K562 (cell line): ENCODE measurements around the gene ANKRD33. TPM values are rescaled to one million over a fixed set of nuclear protein-coding genes. Genes with fewer than 3 reads are reported as not detected.
A peak's percentile ranks its signal among the peaks of the same experiment; 100 is the strongest.

ENCODE experiments used
- ATAC-seq: fragments of 200-7000 bp; cut with Tn5 transposase; 3 replicates; pipeline ENCODE4 v1.9.1; 2020; ENCODE audit warnings: moderate library complexity
- BruUV-seq: library from RNA; stranded (reverse); fragments of 400-500 nt; replicated peaks from 2 replicates; lab custom pipeline; 2021; lab: Mats Ljungman, UMichigan
- CTCF ChIA-PET: fragments of 300-600 bp; formaldehyde crosslinking; extraction: SDS; loops from one replicate; lab custom pipeline; 2021; ENCODE audit warnings: low intra/inter-chr PET ratio; lab: Yijun Ruan, JAX
- POLR2A ChIA-PET: fragments of 300-600, 350-650 bp; sonication (Branson Sonifier 250); formaldehyde crosslinking; extraction: SDS; loops from one replicate; lab custom pipeline; 2021; ENCODE audit warnings: antibody characterized with exemption, inconsistent platforms; lab: Yijun Ruan, JAX
- DNase-seq, 4 experiments: peaks; one replicate each; pipeline versions ENCODE4 v3.0.0 to v3.0.0-alpha.2; 2011 to 2018; ENCODE audit warnings: low spot score in 3 of 4, mixed read lengths in 3 of 4; ENCODE audit errors: extremely low read depth in 1 of 4
- FAIRE-seq: peaks from 2 replicates; lab custom pipeline; 2011; peaks lifted over from hg19 to GRCh38; lab: Jason Lieb, UNC
- H2AFZ ChIP-seq: 2 replicates; pipeline ENCODE4 v1.6.0; 2011; ENCODE audit warnings: low read depth, low read length, control low read depth, inconsistent platforms
- H3K27ac ChIP-seq: fragments of 200-600 bp; 3 replicates; pipeline ENCODE4 v1.8.0; 2011; ENCODE audit warnings: low read depth, mild to moderate bottlenecking, control low read depth, inconsistent platforms, low read length, moderate library complexity, mixed read lengths; ENCODE audit errors: extremely low read depth
- H3K27me3 ChIP-seq, 2 experiments: fragments of 300-600 bp in 1 of 2; 2 replicates in 1 of 2; 3 replicates in 1 of 2; pipeline versions ENCODE4 v1.6.0 to v1.8.0; 2011; ENCODE audit warnings: inconsistent platforms in 2 of 2, low read length in 2 of 2, mild to moderate bottlenecking in 1 of 2, mixed read lengths in 1 of 2, moderate library complexity in 1 of 2; ENCODE audit not compliant: control insufficient read depth in 2 of 2, insufficient read depth in 2 of 2
- H3K36me3 ChIP-seq: fragments of 300-600 bp; 3 replicates; pipeline ENCODE4 v1.8.0; 2011; ENCODE audit warnings: mild to moderate bottlenecking, low read length, inconsistent platforms; ENCODE audit not compliant: control insufficient read depth, insufficient read depth
- H3K4me1 ChIP-seq, 2 experiments: fragments of 200-600 bp in 1 of 2; replicated peaks in 1 of 2; 2 replicates in 1 of 2; 3 replicates in 1 of 2; pipeline versions ENCODE4 v1.5.1 to v1.8.0; 2011; ENCODE audit warnings: inconsistent platforms in 2 of 2, low read length in 2 of 2, mild to moderate bottlenecking in 1 of 2, mixed read lengths in 1 of 2, moderate library complexity in 1 of 2; ENCODE audit not compliant: control insufficient read depth in 2 of 2, insufficient read depth in 2 of 2
- H3K4me2 ChIP-seq: 2 replicates; pipeline ENCODE4 v1.6.1; 2011; ENCODE audit warnings: low read length, control low read depth, inconsistent platforms, mixed read lengths; ENCODE audit not compliant: insufficient read depth
- H3K4me3 ChIP-seq: fragments of 200-600 bp; sonication (generic), shearing (Covaris generic); 2 replicates; pipeline ENCODE4 v1.5.1; 2016; ENCODE audit warnings: control low read depth, inconsistent platforms
- H3K79me2 ChIP-seq: fragments of 200-600 bp; 3 replicates; pipeline ENCODE4 v1.8.0; 2011; ENCODE audit warnings: low read length, inconsistent platforms; ENCODE audit not compliant: control insufficient read depth, insufficient read depth
- H3K9ac ChIP-seq, 2 experiments: 2 replicates each; pipeline versions ENCODE4 v1.6.0 to v1.6.1; 2011; ENCODE audit warnings: low read depth in 2 of 2, low read length in 2 of 2, control low read depth in 1 of 2, inconsistent platforms in 1 of 2, mild to moderate bottlenecking in 1 of 2, mixed read lengths in 1 of 2; ENCODE audit not compliant: insufficient read depth in 1 of 2
- H3K9me1 ChIP-seq: one replicate; pipeline ENCODE4 v1.6.0; 2011; ENCODE audit warnings: inconsistent platforms, mild to moderate bottlenecking, low read length, moderate library complexity; ENCODE audit not compliant: control insufficient read depth, insufficient read depth
- H3K9me3 ChIP-seq: replicated peaks from 2 replicates; pipeline ENCODE4 v1.5.1; 2011; ENCODE audit warnings: low read depth, low read length, inconsistent platforms; ENCODE audit not compliant: control insufficient read depth, insufficient read depth
- H4K20me1 ChIP-seq: replicated peaks from 2 replicates; pipeline ENCODE4 v1.6.1; 2011; ENCODE audit warnings: low read length, inconsistent platforms, mixed read lengths; ENCODE audit not compliant: control insufficient read depth, insufficient read depth
- BDP1 ChIP-seq: IDR thresholded peaks from 3 replicates; pipeline ENCODE4 v1.6.1; 2011; ENCODE audit not compliant: insufficient read length, insufficient read depth
- ZNF3 ChIP-seq: fragments of 250-450 bp; sonication (Bioruptor Pico); IDR thresholded peaks from 2 replicates; pipeline ENCODE4 v1.5.0; 2021; ENCODE audit warnings: mild to moderate bottlenecking, moderate library complexity
- ZNF444 ChIP-seq: fragments of 250-450 bp; sonication (Bioruptor Pico); IDR thresholded peaks from 2 replicates; pipeline ENCODE4 v1.4.0; 2020; ENCODE audit warnings: mild to moderate bottlenecking, moderate library complexity
- in situ Hi-C: fragments of 300-500 bp; cut with MboI; formaldehyde crosslinking; loops from 4 replicates; pipeline ENCODE4 v1.15.0; 2018; ENCODE audit warnings: inconsistent platforms, mixed read lengths
- intact Hi-C: fragments of 100-400 bp; cut with micrococcal nuclease; formaldehyde crosslinking; loops from 2 replicates; pipeline ENCODE4 v1.14.2; 2022
- polyA plus RNA-seq, 8 experiments: library from polyadenylated mRNA; depleted of rRNA in 4 of 8; stranded (reverse) in 5 of 8; unstranded in 3 of 8; fragments of >200 nt; fragmentation: Nextera tagmentation in 2 of 8; fragmentation: Illumina TruSeq in 1 of 8; extraction: Ambion mirVana in 2 of 8; extraction: Trizol in 1 of 8; gene quantifications; 2 replicates each; pipeline versions ENCODE4 v1.2.1 to v1.2.3, GENCODE V29; 2011 to 2014; ENCODE audit warnings: inconsistent platforms in 1 of 8, missing spikeins in 1 of 8
- total RNA-seq, 7 experiments: library from RNA; depleted of rRNA in 6 of 7; stranded (reverse); fragments of >200 nt in 6 of 7; fragmentation: Illumina TruSeq in 2 of 7; extraction: Trizol in 2 of 7; gene quantifications; 2 replicates each; pipeline versions ENCODE4 v1.2.1 to v1.2.3, GENCODE V29; 2011 to 2021; ENCODE audit warnings: low replicate concordance in 1 of 7
- TF ChIP-seq, protein P1 (sequence below): fragments of 250-450 bp; sonication (Bioruptor Pico); IDR thresholded peaks from 2 replicates; pipeline ENCODE4 v1.5.0; 2022; ENCODE audit warnings: mild to moderate bottlenecking
- TF ChIP-seq, protein P2 (sequence below): fragments of 200-800 bp; sonication (Bioruptor generic); IDR thresholded peaks from 2 replicates; pipeline ENCODE4 v1.6.1; 2016; ENCODE audit warnings: missing genetic modification characterization, missing compliant biosample characterization
- TF ChIP-seq, protein P3 (sequence below): fragments of 450-650 bp; formaldehyde crosslinking; IDR thresholded peaks from 2 replicates; pipeline ENCODE4 v1.4.0; 2020; ENCODE audit warnings: mild to moderate bottlenecking, moderate library complexity
- TF ChIP-seq, protein P4 (sequence below), 3 experiments: IDR thresholded peaks in 2 of 3; conservative IDR thresholded peaks in 1 of 3; 2 replicates each; pipeline ENCODE4 v1.5.1; 2011 to 2012; ENCODE audit warnings: low read length in 3 of 3, mild to moderate bottlenecking in 3 of 3, control low read depth in 2 of 3, improper control_type of control experiment in 1 of 3, inconsistent platforms in 1 of 3, low read depth in 1 of 3, mixed read lengths in 1 of 3, moderate library complexity in 1 of 3; ENCODE audit not compliant: insufficient read depth in 2 of 3

The ANKRD33 gene
- total and polyA plus RNA-seq, 9 of the 15 experiments (the other 6 are each of a cell fraction or from before 2014, with no cell fraction given), result 0.04 to 0.11 (median 0.07) TPM; not detected in 4

DNA sequence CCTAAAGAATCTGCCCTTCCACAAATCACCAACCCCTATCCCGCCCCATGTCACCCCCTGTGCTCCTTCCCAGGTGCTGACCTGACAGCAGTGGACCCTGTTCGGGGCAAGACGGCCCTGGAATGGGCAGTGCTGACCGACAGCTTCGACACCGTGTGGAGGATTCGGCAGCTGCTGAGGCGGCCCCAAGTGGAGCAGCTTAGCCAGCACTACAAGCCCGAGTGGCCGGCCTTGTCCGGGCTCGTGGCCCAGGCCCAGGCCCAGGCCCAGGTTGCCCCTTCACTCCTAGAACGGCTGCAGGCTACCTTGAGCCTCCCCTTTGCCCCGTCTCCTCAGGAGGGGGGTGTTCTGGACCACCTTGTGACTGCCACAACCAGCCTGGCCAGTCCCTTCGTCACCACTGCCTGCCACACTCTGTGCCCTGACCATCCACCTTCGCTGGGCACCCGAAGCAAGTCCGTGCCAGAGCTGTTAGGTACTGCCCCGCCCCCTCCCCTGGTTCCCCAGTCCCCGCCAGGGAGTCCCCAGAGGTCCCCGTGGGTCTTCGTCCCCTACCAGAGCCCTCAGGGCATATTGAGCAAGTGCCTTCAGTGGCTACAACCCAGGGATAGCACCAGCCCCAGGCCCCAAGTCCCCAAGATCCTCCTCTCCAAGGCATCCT is 2.7 kb downstream of the ANKRD33 start (continued):
- TF ChIP-seq, protein P1, sequence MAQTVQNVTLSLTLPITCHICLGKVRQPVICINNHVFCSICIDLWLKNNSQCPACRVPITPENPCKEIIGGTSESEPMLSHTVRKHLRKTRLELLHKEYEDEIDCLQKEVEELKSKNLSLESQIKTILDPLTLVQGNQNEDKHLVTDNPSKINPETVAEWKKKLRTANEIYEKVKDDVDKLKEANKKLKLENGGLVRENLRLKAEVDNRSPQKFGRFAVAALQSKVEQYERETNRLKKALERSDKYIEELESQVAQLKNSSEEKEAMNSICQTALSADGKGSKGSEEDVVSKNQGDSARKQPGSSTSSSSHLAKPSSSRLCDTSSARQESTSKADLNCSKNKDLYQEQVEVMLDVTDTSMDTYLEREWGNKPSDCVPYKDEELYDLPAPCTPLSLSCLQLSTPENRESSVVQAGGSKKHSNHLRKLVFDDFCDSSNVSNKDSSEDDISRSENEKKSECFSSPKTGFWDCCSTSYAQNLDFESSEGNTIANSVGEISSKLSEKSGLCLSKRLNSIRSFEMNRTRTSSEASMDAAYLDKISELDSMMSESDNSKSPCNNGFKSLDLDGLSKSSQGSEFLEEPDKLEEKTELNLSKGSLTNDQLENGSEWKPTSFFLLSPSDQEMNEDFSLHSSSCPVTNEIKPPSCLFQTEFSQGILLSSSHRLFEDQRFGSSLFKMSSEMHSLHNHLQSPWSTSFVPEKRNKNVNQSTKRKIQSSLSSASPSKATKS (CRISPR knock-in tag), result no peak
- TF ChIP-seq ZNF444 (CRISPR knock-in tag), result no peak
- TF ChIP-seq BDP1, result no peak

DNA sequence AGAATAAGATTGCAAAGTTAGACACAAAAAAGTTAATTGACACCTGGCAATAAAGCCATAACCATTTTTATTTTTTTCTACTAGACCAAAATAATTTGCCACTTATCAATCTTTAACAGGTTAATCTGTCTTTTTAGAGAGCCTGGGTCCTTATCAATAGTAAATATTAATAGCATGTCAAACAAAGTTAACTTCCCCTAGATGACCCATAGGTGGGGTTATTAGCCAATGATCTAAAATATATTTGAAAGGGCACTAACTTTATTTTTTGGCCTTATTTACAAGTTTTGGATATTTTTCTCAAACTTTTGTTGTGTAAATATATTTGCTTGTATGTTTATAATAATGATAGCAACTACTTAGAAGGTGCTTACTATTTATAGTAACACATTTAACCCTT is 3.9 kb downstream of the ANKRD33 start:
- Histone ChIP-seq H3K9me3 (no peaks in the 10 kb centered on the region), H3K9ac (no peak overlapping the region), H2AFZ (no peak overlapping the region), H3K79me2 (no peaks in the 10 kb centered on the region), H3K4me2 (no peak overlapping the region), H3K36me3 (no peaks in the 10 kb centered on the region), H4K20me1 (no peaks in the 10 kb centered on the region), H3K27me3 (no peaks in the 10 kb centered on the region), H3K9me1 (no peaks in the 10 kb centered on the region), H3K27ac (no peak overlapping the region), H3K4me3 (no peak overlapping the region), H3K4me1 (peaks cover 2 to 33% of the 10 kb centered on the region in 2 experiments; a peak in 3 of 5 replicates)
- peak; percentile 6 for FAIRE-seq
- DNase-seq, result peak in 2 of 4 experiments; percentile 51 to 63
- no peak for ATAC-seq
- CTCF ChIA-PET, result interaction anchor here (0.7 to 1.7 kb wide), 4 partner anchors 18 to 132 kb away, joined by 4 to 7 read pairs (median 6); no protein-coding TSS in a partner anchor
- no TSS peak for BruUV-seq
- POLR2A ChIA-PET, result interaction anchor here (0.7 kb wide), 1 partner anchor 14 kb away, joined by 3 read pairs; no protein-coding TSS in a partner anchor
- intact Hi-C loops (no loop called here), in situ Hi-C loops (loop anchor here (5.0 kb wide), 1 partner anchor 85 kb away; no protein-coding TSS in a partner anchor)
- TF ChIP-seq, protein P2, sequence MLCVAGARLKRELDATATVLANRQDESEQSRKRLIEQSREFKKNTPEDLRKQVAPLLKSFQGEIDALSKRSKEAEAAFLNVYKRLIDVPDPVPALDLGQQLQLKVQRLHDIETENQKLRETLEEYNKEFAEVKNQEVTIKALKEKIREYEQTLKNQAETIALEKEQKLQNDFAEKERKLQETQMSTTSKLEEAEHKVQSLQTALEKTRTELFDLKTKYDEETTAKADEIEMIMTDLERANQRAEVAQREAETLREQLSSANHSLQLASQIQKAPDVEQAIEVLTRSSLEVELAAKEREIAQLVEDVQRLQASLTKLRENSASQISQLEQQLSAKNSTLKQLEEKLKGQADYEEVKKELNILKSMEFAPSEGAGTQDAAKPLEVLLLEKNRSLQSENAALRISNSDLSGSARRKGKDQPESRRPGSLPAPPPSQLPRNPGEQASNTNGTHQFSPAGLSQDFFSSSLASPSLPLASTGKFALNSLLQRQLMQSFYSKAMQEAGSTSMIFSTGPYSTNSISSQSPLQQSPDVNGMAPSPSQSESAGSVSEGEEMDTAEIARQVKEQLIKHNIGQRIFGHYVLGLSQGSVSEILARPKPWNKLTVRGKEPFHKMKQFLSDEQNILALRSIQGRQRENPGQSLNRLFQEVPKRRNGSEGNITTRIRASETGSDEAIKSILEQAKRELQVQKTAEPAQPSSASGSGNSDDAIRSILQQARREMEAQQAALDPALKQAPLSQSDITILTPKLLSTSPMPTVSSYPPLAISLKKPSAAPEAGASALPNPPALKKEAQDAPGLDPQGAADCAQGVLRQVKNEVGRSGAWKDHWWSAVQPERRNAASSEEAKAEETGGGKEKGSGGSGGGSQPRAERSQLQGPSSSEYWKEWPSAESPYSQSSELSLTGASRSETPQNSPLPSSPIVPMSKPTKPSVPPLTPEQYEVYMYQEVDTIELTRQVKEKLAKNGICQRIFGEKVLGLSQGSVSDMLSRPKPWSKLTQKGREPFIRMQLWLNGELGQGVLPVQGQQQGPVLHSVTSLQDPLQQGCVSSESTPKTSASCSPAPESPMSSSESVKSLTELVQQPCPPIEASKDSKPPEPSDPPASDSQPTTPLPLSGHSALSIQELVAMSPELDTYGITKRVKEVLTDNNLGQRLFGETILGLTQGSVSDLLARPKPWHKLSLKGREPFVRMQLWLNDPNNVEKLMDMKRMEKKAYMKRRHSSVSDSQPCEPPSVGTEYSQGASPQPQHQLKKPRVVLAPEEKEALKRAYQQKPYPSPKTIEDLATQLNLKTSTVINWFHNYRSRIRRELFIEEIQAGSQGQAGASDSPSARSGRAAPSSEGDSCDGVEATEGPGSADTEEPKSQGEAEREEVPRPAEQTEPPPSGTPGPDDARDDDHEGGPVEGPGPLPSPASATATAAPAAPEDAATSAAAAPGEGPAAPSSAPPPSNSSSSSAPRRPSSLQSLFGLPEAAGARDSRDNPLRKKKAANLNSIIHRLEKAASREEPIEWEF (CRISPR knock-in tag), result peak; percentile 86
- TF ChIP-seq, protein P3, sequence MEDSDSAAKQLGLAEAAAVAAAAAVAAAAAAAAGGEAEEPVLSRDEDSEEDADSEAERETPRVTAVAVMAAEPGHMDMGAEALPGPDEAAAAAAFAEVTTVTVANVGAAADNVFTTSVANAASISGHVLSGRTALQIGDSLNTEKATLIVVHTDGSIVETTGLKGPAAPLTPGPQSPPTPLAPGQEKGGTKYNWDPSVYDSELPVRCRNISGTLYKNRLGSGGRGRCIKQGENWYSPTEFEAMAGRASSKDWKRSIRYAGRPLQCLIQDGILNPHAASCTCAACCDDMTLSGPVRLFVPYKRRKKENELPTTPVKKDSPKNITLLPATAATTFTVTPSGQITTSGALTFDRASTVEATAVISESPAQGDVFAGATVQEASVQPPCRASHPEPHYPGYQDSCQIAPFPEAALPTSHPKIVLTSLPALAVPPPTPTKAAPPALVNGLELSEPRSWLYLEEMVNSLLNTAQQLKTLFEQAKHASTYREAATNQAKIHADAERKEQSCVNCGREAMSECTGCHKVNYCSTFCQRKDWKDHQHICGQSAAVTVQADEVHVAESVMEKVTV (CRISPR knock-in tag), result 0 out of 2 replicates have a peak, but pooled peaks have one; percentile 33
- TF ChIP-seq, protein P4, sequence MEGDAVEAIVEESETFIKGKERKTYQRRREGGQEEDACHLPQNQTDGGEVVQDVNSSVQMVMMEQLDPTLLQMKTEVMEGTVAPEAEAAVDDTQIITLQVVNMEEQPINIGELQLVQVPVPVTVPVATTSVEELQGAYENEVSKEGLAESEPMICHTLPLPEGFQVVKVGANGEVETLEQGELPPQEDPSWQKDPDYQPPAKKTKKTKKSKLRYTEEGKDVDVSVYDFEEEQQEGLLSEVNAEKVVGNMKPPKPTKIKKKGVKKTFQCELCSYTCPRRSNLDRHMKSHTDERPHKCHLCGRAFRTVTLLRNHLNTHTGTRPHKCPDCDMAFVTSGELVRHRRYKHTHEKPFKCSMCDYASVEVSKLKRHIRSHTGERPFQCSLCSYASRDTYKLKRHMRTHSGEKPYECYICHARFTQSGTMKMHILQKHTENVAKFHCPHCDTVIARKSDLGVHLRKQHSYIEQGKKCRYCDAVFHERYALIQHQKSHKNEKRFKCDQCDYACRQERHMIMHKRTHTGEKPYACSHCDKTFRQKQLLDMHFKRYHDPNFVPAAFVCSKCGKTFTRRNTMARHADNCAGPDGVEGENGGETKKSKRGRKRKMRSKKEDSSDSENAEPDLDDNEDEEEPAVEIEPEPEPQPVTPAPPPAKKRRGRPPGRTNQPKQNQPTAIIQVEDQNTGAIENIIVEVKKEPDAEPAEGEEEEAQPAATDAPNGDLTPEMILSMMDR (IDR thresholded peaks at IDR 0.05 in 2 of 3, conservative IDR thresholded peaks at IDR 0.05 in 1 of 3; ENCODE audit: insufficient read depth in 2 of 3, low read depth in 1 of 3, low read length in 3 of 3), result peak in 2 of 3 experiments; percentile 16 to 56; a peak in 3 of 6 replicates
- no peak for TF ChIP-seq ZNF3
